ENCODE data around the gene ADGRG3.

Gene ADGRG3

DNA sequence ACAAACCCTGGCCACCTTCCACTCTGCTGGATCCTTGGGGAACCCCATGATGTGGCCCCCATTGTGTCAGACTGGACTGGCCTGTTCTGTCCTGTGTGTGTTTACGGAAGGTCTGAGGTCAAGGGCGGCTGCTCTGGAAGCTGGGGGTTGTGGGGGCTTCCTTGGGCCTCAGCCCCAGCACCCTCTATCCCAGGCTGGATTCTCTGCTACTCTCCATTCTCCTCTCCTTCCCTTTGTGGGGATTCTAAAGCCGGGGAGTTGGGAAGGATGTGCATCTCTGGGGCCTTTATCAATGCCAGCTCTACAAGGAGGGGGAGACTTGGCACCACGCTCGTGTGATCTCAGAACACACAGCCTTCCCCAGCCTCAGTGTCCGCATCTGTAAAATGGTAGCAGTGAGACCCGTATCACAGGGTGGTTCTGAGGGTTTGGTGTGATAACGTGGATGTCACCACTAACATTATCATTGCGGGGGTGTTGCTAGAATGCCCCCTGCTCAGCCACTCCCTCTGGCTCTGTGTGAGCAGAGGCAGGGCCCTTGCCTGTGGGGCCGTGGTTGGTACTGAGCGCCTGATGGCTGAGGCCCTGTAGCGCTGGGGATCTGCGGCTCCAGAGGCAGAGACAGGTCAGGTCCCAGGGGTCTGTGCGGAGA lies 21.6 kb upstream of the ADGRG3 start:
- DNase-seq, result no peak

DNA sequence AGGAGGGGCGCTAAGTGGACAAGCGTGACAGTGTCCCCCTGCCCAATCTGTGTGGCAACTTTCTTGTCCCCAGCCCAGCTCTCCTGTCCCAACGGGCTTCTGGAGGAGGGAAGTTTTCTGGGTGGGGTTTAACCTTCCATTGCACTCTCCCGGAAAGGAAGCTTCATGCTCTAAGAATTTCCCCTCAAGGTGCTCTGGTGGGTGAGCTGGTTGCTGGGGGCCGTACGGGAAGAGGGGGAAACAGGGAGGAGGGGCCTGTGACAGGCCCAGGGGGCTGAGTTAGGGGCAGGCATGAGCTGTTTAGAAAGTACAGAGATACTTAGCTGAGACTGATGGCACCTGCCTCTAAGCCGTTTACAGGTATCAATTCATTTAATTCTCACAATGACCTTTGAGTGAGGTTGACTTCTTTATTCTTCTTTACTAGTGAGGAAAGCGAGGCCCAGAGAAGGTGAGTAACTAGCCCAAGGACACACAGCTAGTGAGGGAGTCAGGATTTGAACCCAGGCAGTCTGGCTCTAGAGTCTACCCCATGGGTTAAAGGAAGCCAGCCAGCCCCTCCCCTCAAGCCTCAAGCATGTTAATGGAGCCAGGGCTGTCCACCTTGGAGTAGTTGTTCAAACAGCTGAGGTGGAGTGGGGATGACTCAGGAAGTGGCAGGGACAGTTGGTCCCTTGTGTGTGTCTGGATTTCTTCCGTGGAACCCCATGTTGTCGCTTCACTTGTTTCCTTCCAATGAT lies 20.8 kb upstream of the ADGRG3 start:
- DNase-seq, result no peak

DNA sequence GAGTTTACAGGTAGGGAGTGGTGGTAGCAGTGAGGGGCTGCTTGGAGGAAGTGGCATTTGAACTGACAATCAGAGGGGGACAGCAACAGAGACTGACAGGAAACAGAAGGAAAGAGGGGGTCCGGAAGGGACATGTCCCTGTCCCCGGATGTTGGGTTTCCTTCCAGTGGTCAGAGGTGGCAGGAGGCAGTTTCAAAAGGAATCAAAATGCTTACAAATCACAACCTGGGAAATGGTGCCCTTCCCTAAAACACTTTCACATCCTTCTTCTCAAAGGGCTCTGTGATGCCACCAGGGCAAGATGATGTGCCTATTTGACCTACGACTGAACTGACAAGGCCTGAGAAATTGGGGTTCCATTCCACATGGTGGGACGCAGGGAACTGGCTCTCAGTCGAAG lies 20.0 kb upstream of the ADGRG3 start:
- DNase-seq, result peak; percentile 33

DNA sequence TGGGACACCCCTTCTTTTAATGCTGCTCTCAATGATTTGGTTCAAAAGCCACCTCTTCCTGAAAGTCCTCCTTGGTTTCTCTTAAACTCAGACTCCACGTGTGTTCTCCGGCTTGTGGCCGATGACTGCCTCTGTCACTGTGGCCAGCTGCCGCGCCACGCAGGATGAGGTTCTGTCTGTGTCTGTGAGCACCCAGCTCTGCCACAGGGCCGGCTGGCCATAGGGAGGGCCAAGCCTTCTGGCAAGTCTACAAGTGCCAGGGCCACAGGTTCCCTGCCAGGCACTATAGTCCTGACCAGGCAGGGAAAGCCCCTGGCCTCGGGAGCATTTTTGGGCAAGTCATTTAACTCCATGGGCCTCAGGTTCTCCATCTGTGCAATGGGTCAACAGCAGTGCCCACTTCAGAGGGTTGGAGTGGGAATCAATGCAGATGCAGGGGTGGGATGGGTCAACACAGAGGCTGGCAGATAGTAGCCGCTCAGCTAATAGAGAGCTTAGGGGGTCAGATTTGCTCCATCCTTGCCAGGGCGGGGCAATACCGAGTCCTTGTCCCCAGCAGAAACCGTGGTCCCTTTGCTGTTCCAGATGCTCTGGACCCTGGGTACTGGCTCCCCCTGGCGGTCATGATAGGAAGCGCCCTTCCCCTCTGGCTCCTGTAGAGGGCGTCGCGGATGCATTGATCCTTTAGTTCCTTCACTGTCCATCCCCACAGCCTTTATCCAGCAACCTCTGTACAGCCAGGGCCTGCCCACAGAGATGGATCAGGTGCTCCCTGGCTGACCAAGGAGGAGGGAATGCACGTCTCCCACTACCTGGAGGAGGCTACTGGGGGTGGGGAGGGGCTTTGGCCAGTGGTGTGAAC lies 19.3 kb upstream of the ADGRG3 start:
- DNase-seq, result peak; percentile 84

DNA sequence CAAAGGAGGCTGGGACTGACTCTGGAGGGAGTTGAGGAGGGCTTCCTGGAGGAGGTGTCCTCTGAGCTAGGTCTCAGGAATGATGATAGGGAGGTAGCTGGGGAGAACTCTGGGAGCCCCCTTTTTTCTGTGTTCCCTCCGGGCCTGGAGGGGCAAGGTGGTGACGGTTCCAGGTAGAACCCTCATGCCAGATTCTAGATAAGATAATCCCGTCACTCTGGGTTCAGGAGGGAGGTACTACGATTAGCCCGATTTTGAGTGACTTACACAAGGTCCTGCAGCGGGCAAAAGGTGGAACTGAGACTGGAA lies 18.7 kb upstream of the ADGRG3 start:
- no peak for DNase-seq

DNA sequence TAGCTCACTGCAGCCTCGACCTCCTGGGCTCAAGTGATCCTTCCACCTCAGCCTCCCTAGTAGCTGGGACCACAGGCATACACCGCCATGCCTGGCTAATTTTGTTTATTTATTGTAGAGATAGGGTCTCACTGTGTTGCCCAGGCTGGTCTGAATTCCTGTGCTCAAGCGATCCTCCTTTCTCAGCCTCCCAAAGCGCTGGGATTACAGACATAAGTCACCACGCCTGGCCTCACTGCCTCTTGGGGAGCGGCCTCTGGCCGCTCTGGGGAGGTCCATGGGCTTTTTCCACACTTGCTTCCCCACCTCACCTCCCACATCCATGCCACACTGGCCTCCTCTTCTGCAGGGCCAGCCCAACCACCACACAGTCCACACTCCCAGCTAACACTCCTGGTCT lies 18.3 kb upstream of the ADGRG3 start:
- no peak for DNase-seq

DNA sequence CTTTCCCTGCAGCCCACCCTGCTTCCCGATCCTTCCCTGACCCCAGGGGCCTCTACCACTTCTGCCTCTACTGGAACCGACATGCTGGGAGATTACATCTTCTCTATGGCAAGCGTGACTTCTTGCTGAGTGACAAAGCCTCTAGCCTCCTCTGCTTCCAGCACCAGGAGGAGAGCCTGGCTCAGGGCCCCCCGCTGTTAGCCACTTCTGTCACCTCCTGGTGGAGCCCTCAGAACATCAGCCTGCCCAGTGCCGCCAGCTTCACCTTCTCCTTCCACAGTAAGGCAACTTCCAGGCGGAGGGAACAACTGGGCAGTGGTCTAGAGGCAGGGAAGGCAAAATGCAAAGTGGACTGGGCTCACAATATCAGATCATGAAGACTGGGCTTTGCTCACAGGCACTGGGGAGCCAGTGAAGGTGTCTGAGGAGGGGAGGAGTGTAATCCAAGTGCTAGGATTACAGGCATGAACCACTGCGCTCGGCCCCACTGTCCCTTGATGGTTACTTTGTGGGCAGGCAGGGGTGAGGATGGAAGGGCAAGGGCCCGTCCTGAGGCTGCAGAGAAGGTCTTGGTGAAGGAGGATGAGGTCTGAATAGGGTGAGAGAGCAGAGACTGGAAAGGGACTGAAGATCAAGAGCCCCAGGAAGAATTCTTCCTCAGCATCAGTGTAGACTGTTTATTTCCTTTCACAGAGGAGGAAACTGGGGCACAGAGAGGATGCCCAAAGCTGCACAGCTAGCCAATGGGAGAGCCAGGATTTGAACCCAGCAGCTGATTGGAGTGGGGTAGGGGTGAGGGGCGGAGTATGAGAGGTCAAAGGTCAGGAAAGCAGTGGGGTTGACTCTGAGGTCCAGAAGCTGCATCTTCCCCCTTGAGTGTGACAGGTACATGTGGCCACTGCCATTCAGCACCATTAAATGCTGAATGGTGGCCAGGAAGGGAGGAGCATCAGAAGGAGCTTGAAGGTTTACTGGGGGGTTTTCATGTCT lies 16.5 kb upstream of the ADGRG3 start:
- DNase-seq, result no peak

DNA sequence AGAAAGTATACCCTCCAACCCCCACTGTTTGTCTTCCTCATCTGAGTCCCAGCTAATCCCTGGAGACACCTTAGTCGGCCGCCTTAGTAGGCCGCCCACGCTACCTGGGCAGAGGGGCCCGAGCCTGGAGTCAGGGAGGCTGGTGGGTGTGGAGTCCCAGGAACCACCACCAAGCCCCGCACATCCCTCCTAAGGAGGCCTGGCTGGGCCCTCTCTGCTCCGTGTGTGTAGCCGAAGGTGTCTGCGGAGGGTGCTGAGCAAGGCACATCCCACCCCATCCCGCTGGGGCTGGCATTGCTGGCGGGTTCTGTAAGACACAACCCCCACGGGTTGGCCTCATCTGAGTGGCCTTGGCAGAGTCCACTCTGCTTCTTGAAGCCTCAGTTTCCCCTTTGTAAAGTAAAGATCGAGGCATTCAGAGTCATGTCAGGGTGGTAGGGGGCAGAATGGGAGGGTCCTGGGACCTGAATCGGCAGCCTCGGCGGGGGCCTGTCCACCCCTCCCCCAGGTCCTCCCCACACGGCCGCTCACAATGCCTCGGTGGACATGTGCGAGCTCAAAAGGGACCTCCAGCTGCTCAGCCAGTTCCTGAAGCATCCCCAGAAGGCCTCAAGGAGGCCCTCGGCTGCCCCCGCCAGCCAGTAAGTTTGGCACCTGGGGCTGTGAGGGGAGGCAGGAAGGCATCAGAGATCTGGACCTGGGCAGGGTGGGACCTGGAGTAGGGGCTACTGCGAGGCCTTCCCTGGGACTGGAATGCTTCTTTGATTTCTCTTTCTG lies 15.2 kb upstream of the ADGRG3 start:
- no peak for DNase-seq

DNA sequence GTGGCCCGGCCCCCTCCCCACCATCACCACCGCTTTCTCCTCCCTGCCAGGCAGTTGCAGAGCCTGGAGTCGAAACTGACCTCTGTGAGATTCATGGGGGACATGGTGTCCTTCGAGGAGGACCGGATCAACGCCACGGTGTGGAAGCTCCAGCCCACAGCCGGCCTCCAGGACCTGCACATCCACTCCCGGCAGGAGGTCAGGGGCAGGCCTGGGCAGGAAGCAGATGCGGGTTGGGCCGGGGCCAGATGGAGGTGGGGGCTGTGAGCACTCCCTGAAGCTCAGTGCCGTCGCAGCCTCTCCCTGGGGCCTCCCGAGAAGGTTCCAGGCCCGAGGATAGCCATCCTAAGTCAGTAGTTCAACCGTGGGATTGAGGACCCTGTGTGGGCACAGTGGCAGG lies 14.2 kb upstream of the ADGRG3 start:
- no peak for DNase-seq

DNA sequence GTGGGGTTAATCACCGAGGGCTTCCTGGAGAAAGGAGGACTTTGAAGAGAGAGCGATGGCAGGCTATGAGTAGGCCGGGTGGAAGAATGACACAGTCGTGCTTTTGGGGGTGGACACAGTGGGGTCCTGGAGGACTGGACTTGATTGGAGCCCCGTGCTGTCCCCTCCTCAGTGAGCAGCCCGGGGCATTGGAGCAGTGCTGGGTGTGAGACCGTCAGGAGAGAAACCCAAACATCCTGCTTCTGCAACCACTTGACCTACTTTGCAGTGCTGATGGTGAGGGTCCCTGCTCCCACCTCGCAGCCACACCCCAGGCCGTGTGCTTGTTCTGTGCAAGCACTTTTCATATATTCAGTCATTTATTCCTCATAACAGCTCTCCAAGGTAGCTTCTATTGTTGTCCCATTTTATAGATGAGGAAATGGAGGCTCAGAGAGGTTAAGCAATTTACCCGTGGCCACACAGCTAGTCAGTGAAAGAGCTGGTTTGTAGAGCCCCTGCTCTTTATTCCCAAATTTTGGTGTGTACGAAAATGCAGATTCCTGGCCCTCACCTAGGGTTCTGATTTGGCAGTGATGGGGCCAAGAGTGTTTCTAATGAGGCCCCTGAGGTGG lies 11.7 kb upstream of the ADGRG3 start:
- no peak for DNase-seq

DNA sequence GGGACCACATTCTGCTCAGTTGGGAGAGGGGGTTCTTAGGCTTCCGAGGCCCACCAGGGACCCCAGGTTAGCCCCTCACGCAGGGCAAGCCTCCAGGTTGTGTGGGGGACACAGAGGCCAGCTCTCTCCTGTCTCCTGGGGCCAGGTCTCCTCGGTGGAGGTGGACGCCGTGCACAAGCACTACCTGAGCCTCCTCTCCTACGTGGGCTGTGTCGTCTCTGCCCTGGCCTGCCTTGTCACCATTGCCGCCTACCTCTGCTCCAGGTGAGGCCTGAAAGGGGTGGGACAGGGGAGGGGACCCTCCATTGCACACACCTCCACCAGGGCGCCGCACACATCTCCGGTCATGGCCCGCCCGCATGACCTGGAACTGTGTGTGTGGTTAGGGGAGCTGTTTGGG lies 10.9 kb upstream of the ADGRG3 start:
- DNase-seq, result no peak

DNA sequence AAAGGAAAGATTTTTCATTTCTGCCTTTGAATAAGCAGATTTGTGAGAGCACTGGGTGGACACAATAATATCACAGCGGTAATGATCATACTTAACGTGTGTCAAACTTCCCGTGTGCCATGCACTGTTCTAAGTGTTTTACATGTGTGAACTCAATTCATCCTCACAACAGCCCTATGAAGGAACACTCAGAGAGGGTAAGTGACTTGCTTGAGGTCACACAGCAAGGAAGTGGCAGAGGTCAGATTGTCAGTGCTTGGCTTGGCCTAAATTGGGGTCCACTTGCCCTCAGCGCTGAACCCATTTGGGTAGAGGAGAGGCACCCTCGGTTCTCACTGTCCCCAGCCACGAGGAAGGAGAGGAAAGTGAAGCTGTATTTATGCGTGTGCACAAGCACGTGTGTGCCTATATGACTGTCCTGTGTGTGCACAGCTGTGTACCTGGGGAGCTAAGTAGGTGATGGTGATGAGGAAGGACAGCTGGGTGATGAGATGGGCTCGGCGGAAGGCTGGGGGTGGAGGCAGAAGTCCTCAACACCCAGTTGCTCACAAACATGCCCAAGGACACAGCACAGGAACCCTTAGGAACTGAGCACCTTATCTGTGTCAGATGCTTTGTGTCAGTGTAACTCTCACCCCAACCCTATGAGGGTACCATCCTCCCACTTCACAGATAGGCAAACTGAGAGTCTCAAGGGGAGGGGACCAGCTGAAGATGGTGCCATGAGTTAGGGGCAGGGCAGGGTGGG lies 9.8 kb upstream of the ADGRG3 start:
- DNase-seq, result no peak

DNA sequence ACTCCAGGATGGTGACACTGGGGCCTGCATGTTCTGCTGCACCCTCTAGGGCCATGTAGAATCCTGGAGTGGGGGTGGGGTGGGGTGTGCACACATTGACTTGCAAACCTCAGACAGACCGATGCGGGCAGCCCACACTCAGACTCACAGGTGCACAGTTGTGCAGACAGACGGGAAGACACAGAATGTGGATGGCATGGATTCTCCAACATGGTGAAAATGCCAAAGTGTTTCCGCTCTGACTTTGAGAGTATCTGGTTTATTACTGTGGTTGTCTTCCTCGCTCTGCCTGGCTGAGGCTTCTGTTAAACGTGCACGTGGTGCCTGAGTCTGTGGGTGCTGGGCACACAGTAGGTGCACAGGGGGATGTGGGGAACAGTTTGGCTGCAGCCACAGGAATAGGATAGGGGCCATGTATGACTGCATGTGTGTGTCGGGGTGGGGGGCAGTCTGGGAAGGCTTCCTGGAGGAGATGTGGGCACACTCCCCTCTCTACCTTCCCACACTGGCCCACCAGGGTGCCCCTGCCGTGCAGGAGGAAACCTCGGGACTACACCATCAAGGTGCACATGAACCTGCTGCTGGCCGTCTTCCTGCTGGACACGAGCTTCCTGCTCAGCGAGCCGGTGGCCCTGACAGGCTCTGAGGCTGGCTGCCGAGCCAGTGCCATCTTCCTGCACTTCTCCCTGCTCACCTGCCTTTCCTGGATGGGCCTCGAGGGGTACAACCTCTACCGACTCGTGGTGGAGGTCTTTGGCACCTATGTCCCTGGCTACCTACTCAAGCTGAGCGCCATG lies 9.0 kb upstream of the ADGRG3 start:
- DNase-seq, result no peak

DNA sequence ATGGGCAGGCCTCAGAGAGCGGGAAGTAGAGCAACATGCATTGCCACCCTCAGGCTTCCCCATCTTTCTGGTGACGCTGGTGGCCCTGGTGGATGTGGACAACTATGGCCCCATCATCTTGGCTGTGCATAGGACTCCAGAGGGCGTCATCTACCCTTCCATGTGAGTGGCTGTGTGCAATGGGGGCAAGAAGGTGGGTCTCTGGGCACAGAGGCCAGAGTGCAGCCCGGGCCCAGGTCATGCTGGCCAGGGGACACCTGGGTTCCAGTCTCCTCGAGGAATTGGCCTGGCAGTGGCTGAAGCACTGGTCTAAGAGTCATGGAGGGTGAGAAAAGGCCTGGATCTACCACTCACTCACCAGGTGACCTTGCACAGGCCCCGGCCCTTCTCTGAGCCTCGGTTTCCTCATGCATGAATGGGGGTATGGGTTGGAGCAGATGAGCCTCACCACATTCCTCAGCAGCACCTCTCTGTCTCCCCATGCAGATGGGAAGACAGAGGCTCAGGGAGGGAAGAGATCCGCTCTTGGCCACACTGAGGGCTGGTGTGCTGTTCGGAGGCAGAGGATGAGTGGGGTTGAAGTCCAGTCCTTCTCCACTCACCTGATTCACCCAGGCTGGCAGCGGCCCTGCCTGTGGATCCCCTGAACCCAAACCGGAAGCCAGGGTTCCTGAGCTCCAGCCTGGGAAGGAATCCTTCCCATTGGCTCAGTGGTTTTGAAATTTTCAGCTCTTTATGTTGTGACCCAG lies 7.2 kb upstream of the ADGRG3 start:
- no peak for DNase-seq

DNA sequence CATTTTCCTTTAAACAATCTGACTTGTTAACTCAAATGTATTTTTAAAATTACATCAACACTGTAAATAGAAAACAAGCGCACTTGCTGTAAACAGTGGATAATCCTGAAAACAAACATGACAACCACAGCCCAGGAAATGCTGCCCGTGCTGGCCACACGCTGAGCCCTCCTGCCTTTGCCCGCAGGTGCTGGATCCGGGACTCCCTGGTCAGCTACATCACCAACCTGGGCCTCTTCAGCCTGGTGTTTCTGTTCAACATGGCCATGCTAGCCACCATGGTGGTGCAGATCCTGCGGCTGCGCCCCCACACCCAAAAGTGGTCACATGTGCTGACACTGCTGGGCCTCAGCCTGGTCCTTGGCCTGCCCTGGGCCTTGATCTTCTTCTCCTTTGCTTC lies 6.6 kb upstream of the ADGRG3 start:
- no peak for DNase-seq

DNA sequence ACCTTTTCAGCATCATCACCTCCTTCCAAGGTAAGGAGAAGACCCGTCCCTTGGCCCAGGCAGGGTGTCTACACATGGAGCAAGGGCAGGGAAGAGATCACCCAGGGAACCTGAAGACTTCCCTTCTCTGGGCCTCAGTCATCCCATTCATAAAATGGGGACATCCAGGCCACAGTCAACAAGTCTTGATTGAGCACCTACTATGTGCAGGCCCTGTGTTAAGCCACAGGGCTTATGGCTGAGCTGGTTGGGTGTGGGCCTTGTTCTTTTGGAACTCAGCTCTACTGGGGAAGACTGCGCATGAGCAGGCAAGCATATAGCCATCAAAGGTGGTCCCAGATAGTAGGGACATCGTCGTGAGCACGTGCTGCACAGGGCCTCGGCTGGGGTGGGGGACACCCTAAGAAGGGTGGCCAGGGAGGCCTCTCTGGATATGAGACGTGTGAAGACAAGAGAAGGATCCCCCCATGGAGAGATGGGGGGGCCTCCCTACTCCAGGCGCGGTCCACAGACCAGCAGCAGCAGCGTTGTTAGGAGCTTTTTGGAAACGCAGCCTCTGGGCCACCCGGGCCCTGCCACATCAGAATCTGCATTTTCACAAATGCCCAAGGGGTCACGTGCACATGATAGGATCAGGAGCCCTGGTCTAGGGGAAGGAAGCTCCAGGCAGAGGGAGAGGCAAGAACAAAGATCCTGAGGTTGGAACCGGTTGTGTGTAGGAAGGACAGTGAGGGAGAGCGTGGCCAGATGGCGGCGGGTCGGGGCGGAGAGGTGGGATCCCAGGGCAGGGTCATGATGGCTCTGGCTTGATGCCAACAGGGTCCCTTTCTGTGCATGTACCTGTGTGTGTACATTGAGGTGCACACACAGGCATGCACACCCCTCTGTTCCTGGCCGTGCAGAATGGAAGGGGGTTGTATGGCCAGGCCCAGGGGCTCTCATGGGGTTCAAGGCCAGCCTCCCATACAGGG lies 5.9 kb upstream of the ADGRG3 start:
- DNase-seq, result no peak

DNA sequence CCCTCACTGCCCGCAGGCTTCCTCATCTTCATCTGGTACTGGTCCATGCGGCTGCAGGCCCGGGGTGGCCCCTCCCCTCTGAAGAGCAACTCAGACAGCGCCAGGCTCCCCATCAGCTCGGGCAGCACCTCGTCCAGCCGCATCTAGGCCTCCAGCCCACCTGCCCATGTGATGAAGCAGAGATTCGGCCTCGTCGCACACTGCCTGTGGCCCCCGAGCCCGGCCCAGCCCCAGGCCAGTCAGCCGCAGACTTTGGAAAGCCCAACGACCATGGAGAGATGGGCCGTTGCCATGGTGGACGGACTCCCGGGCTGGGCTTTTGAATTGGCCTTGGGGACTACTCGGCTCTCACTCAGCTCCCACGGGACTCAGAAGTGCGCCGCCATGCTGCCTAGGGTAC lies 4.7 kb upstream of the ADGRG3 start:
- no peak for DNase-seq
